H1 (cell line): ENCODE measurements around the gene MGAT5. TPM values are rescaled to one million over a fixed set of nuclear protein-coding genes. Genes with fewer than 3 reads are reported as not detected.

ENCODE experiments used
- CHD2 ChIP-seq: IDR thresholded peaks from 2 replicates; pipeline ENCODE4 v1.6.1; 2012; ENCODE audit warnings: low read length, improper control_type of control experiment
- CHD7 ChIP-seq: fragments of 300-600 bp; sonication (generic); IDR thresholded peaks from 2 replicates; pipeline ENCODE4 v1.7.1; 2012; ENCODE audit warnings: low read length, moderate library complexity, mild to moderate bottlenecking, inconsistent platforms; ENCODE audit not compliant: insufficient replicate concordance
- HDAC6 ChIP-seq: IDR thresholded peaks from one replicate; pipeline ENCODE4 v1.7.1; 2012; ENCODE audit warnings: low read depth, mild to moderate bottlenecking, inconsistent platforms, low read length, moderate library complexity
- JUND ChIP-seq: IDR thresholded peaks from 2 replicates; pipeline ENCODE4 v1.6.1; 2011; ENCODE audit warnings: mild to moderate bottlenecking, improper control_type of control experiment, low read length
- KDM4A ChIP-seq: IDR thresholded peaks from one replicate; pipeline ENCODE4 v1.7.1; 2012; ENCODE audit warnings: low read depth, mild to moderate bottlenecking, moderate library complexity, low read length, inconsistent platforms; ENCODE audit not compliant: severe bottlenecking
- KDM5A ChIP-seq: fragments of 200-600 bp; IDR thresholded peaks from 2 replicates; pipeline ENCODE4 v1.7.1; 2012; ENCODE audit warnings: mild to moderate bottlenecking, low read length, inconsistent platforms, mixed read lengths
- MAFK ChIP-seq: IDR thresholded peaks from 2 replicates; pipeline ENCODE4 v1.6.1; 2012; ENCODE audit warnings: low read depth, mild to moderate bottlenecking, improper control_type of control experiment, low read length
- SIN3A ChIP-seq, 2 experiments: IDR thresholded peaks in 1 of 2; conservative IDR thresholded peaks in 1 of 2; 2 replicates each; pipeline ENCODE4 v1.6.1; 2011 to 2012; ENCODE audit warnings: low read length in 2 of 2, improper control_type of control experiment in 1 of 2, low read depth in 1 of 2, mild to moderate bottlenecking in 1 of 2
- SIRT6 ChIP-seq: IDR thresholded peaks from one replicate; pipeline ENCODE4 v1.7.1; 2012; ENCODE audit warnings: low read length, inconsistent platforms
- SIX5 ChIP-seq: IDR thresholded peaks from 2 replicates; pipeline ENCODE4 v1.6.1; 2011; ENCODE audit warnings: mild to moderate bottlenecking, low read depth, low read length
- SP2 ChIP-seq: IDR thresholded peaks from 2 replicates; pipeline ENCODE4 v1.6.1; 2012; ENCODE audit warnings: mild to moderate bottlenecking, low read length, inconsistent platforms
- SRF ChIP-seq: IDR thresholded peaks from 2 replicates; pipeline ENCODE4 v1.6.1; 2011; ENCODE audit warnings: mild to moderate bottlenecking, low read depth, low read length, moderate library complexity
- TAF1 ChIP-seq: IDR thresholded peaks from 2 replicates; pipeline ENCODE4 v1.6.1; 2011; ENCODE audit warnings: mild to moderate bottlenecking, low read depth, low read length
- TBP ChIP-seq: IDR thresholded peaks from 2 replicates; pipeline ENCODE4 v1.6.1; 2011; ENCODE audit warnings: low read depth, low read length, improper control_type of control experiment
- polyA plus RNA-seq, 7 experiments: library from polyadenylated mRNA; depleted of rRNA in 3 of 7; stranded (reverse) in 5 of 7; unstranded in 2 of 7; fragments of >200 nt in 5 of 7; fragments of 200-250 nt in 2 of 7; gene quantifications; 1 replicate in 5 of 7; 2 replicates in 1 of 7; 4 replicates in 1 of 7; pipeline versions ENCODE4 v1.2.1 to v1.2.3, GENCODE V29; 2011 to 2013; ENCODE audit warnings: missing spikeins in 2 of 7, mixed read lengths in 2 of 7
- total RNA-seq: library from RNA; stranded (reverse); fragmentation: NEBNext Ultra II Directional; extraction: Animal tissue kit (Norgen Biotek cat#: 25700); gene quantifications from 2 replicates; pipeline ENCODE4 v1.2.1, GENCODE V29; 2021

The MGAT5 gene
- total and polyA plus RNA-seq, 2 of the 8 experiments (the other 6 are each of a cell fraction or from before 2014, with no cell fraction given), result 11.2 to 49.2 TPM

- TF ChIP-seq CHD7 (no peak), SP2 (no peak), KDM5A (no peak), CHD2 (no peak), HDAC6 (no peak), SRF (no peak), KDM4A (no peak), TBP (no peak), MAFK (no peak), JUND (no peak), TAF1 (no peak), SIN3A (conservative IDR thresholded peaks at IDR 0.05 in 1 of 2, IDR thresholded peaks at IDR 0.05 in 1 of 2; ENCODE audit: low read depth in 1 of 2, low read length in 2 of 2) (no peak), SIX5 (no peak), SIRT6 (no peak)
Observed at GRCh38 chr2:134320930-134321329, 67.1 kb downstream of the MGAT5 start (continued).
